Prostate gland (tissue), 2 donors: ENCODE data around the gene TLL1.

Source experiments
- CTCF ChIP-seq, 4 experiments: fragments of 200-600 bp in 2 of 4; fragments of 450-650 bp in 2 of 4; sonication (generic) in 2 of 4; IDR thresholded peaks; 1 replicate in 3 of 4; 2 replicates in 1 of 4; pipeline ENCODE4 v1.5.1; 2016 to 2019; ENCODE audit warnings: antibody characterized with exemption in 4 of 4, mild to moderate bottlenecking in 2 of 4, moderate library complexity in 2 of 4
- POLR2A ChIP-seq: fragments of 450-650 bp; IDR thresholded peaks from one replicate; pipeline ENCODE4 v1.6.1; 2016; ENCODE audit warnings: antibody characterized with exemption, mild to moderate bottlenecking

DNA sequence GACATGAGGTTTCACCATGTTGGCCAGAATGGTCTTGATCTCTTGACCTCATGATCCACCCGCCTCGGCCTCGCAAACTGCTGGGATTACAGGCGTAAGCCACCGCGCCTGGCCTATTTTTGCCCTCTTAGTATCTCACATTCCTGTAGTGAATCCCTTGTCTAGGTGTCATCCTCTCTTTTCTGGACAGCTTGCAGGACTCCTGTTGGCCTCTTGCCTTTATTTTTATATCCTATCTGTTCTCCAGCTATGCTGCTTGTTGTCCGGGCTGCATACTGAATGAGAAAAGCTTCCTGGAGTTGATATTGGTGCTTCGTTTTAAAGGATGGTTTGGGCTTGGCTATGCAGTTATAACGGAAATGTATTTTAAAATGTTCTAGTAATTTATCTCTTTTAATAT lies 148.6 kb downstream of the TLL1 start:
- TF ChIP-seq CTCF (IDR thresholded peaks at IDR 0.05): no peak
- no peak for TF ChIP-seq POLR2A
